Upper lobe of left lung (tissue), 6 donors: Measurements from ENCODE around the gene ARHGEF1. TPM values are rescaled to one million over a fixed set of nuclear protein-coding genes. Genes with fewer than 3 reads are reported as not detected.

Experiments used
- ATAC-seq, 2 donors: fragments of 200-7000 bp; cut with Tn5 transposase; one replicate each; pipeline ENCODE4 v1.9.1; 2022; ENCODE audit warnings: mild to moderate bottlenecking in 2 of 2, moderate library complexity in 2 of 2; ENCODE audit not compliant: low FRiP score in 2 of 2
- DNase-seq, 2 donors: peaks; one replicate each; pipeline ENCODE4 v3.0.0-alpha.2; 2019 to 2020
- H3K27ac ChIP-seq, 4 donors: fragments of 200-600 bp; sonication (generic); one replicate each; pipeline ENCODE4 v1.5.1; 2016 to 2019
- H3K27me3 ChIP-seq, 4 donors: fragments of 200-600 bp; sonication (generic); one replicate each; pipeline ENCODE4 v1.5.1; 2017 to 2019
- H3K36me3 ChIP-seq, 4 donors: fragments of 200-600 bp; sonication (generic); one replicate each; pipeline ENCODE4 v1.5.1; 2016 to 2019
- H3K4me1 ChIP-seq, 4 donors: fragments of 200-600 bp; sonication (generic); one replicate each; pipeline ENCODE4 v1.5.1; 2018 to 2019
- H3K4me3 ChIP-seq, 4 donors: fragments of 200-600 bp; sonication (generic); one replicate each; pipeline ENCODE4 v1.5.1; 2017 to 2019; ENCODE audit warnings: mild to moderate bottlenecking in 2 of 4, moderate library complexity in 1 of 4
- H3K9me3 ChIP-seq, 4 donors: fragments of 200-600 bp; sonication (generic); one replicate each; pipeline ENCODE4 v1.5.1; 2018 to 2019
- EP300 ChIP-seq, 4 donors: sonication (generic); formaldehyde crosslinking; IDR thresholded peaks; one replicate each; pipeline ENCODE4 v1.5.1; 2017; ENCODE audit warnings: antibody characterized with exemption in 4 of 4, control low read depth in 2 of 4
- POLR2A ChIP-seq, 4 donors: fragments of 450-650 bp; IDR thresholded peaks; one replicate each; pipeline ENCODE4 v1.5.1; 2016 to 2017; ENCODE audit warnings: antibody characterized with exemption in 4 of 4, mild to moderate bottlenecking in 2 of 4
- POLR2AphosphoS5 ChIP-seq, 2 donors: sonication (generic); formaldehyde crosslinking; IDR thresholded peaks; one replicate each; pipeline ENCODE4 v1.5.1; 2017; ENCODE audit warnings: antibody characterized with exemption in 2 of 2
- WGBS, 2 donors: methylation state at CpG; one replicate each; pipeline ENCODE4 v1.1.5; 2017 to 2018; 5-methylcytosine and 5-hydroxymethylcytosine counted together
- total RNA-seq, 6 donors: library from RNA; depleted of rRNA in 4 of 6; stranded (reverse); fragments of >200 nt in 4 of 6; gene quantifications; one replicate each; pipeline versions ENCODE4 v1.1.0 to v1.2.1, GENCODE V29; 2016 to 2021
- TF ChIP-seq, protein P1 (sequence below), 6 experiments: fragments of 450-650 bp in 4 of 6; fragments of 200-600 bp in 2 of 6; sonication (generic) in 2 of 6; IDR thresholded peaks; one replicate each; pipeline ENCODE4 v1.5.1; 2016 to 2019; ENCODE audit warnings: antibody characterized with exemption in 6 of 6
- donor health status: DM: no; HTN: no; CAD: no; lungs with moderate emphysema.
- donor health status: DM: no; HTN: yes; CAD: no; lungs with severe emphysema.

ARHGEF1 gene
- total RNA-seq, 6 donors from 2014 or later: 115 to 731 (median 233) TPM

DNA sequence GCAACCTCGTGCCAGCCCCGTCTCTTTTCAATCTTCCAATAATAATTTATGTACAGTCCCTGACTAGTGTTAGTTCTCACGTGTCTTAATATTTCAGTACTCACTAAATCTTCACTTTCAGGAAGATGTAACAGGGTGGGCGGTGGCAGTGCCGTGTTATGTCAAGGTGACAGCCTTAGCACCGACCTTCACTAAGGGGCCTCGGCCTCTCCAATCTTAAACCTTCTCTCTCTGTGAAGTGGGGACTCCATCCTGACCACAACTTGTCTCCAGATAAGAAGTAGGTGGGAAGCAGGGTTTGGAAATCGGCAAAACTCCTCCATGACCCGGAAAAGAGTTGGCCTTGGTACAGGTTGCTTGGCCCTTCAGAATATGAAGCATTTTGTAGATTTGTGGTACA lies 21.1 kb upstream of the ARHGEF1 start:
- H3K4me1 ChIP-seq: peaks cover 39 to 51% (median 42%) of the 10 kb centered on the region in 4 donors
- 66 to 71% methylated on average over 9 of the region's 9 CpGs for WGBS, 2 donors
- no peak overlapping the region for H3K27ac ChIP-seq

DNA sequence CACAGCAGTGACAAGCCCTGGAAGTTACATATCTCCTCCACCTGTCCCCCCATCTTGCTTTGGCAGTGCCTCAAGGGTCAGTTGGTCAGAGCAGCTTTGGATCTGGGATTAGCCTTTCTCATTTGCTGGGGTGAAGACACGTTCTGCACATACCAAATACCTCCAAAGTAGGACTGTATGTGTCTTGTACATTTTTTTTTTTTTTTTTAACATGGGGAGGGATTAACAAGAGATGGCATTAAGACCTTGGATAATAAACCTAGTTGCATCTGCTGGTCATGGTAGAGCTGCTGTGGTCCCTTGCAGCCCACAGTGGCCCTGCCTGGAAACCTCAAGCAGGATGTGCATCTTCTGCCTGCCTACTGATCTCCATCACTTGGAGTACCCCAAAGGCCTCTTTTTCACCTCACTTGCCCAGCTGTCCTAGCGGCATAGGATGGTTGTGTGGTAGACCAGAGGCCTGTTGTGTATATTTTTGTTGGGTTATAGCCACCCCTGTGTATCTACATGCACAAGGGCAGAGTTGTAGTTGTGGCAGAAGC lies 20.5 kb upstream of the ARHGEF1 start:
- Histone ChIP-seq H3K9me3 (no peaks in the 10 kb centered on the region), H3K4me1 (peaks cover 43 to 58% (median 47%) of the 10 kb centered on the region in 4 donors), H3K27ac (no peak overlapping the region), H3K36me3 (peaks cover 13 to 63% (median 44%) of the 10 kb centered on the region in 4 donors), H3K27me3 (no peaks in the 10 kb centered on the region), H3K4me3 (peak overlapping the region in 1 of 4 donors; percentile 10)
- TF ChIP-seq EP300 (IDR thresholded peaks at IDR 0.05) (no peak), POLR2A (IDR thresholded peaks at IDR 0.05) (no peak)
- TF ChIP-seq, protein P1, sequence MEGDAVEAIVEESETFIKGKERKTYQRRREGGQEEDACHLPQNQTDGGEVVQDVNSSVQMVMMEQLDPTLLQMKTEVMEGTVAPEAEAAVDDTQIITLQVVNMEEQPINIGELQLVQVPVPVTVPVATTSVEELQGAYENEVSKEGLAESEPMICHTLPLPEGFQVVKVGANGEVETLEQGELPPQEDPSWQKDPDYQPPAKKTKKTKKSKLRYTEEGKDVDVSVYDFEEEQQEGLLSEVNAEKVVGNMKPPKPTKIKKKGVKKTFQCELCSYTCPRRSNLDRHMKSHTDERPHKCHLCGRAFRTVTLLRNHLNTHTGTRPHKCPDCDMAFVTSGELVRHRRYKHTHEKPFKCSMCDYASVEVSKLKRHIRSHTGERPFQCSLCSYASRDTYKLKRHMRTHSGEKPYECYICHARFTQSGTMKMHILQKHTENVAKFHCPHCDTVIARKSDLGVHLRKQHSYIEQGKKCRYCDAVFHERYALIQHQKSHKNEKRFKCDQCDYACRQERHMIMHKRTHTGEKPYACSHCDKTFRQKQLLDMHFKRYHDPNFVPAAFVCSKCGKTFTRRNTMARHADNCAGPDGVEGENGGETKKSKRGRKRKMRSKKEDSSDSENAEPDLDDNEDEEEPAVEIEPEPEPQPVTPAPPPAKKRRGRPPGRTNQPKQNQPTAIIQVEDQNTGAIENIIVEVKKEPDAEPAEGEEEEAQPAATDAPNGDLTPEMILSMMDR (IDR thresholded peaks at IDR 0.05): no peak
- DNase-seq (no peak), ATAC-seq (no peak)
- WGBS, 2 donors: 63 to 84% methylated on average over 2 of the region's 2 CpGs

More for the DNA sequence above, 21.1 kb upstream of the ARHGEF1 start:
- peak overlapping the region in 1 of 4 donors; percentile 97 for H3K4me3 ChIP-seq
- DNase-seq (no peak), ATAC-seq (no peak)
- TF ChIP-seq, protein P1 (IDR thresholded peaks at IDR 0.05): no peak
- TF ChIP-seq POLR2AphosphoS5 (IDR thresholded peaks at IDR 0.05): no peak
- TF ChIP-seq POLR2A (IDR thresholded peaks at IDR 0.05): no peak
- TF ChIP-seq EP300 (IDR thresholded peaks at IDR 0.05): no peak
- no peaks in the 10 kb centered on the region for H3K27me3 ChIP-seq
- no peaks in the 10 kb centered on the region for H3K9me3 ChIP-seq
- peaks cover 13 to 57% (median 42%) of the 10 kb centered on the region in 4 donors for H3K36me3 ChIP-seq

DNA sequence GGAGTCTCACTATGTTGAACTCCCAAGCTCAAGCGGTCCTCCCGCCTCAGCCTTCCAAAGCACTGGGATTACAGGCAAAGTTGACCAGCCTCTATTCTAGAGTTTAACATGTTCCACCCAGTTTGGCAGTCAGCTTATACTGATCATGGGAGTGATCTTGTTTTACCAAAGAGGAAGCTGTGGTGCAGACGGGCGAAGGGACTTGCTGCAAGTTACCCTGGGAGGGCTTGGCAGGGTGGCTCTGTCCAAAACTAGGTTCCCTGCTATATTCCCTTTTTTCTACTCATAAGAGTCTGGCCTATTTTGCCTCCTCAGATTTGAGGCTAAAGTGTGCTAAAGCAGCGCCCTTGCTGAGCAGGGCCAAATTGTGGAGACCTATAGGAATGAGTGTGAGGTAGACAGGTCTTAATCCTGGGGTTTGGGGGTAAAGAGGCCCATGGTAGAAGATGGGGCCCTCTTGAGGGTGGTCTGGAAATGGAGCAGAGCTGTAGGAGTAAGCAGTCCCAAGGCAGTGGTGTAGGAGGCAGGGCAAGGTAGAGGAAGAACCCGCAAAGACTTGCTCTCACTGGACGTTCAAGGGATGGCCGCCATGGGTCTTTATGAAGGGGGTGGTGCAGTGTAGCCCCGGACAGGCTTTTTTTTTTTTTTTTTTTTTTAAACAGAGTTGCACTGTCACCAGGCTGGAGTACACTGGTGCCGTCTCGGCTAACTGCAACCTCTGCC lies 19.6 kb upstream of the ARHGEF1 start:
- Histone ChIP-seq H3K27ac (no peak overlapping the region), H3K9me3 (no peaks in the 10 kb centered on the region), H3K4me1 (peaks cover 51 to 65% (median 54%) of the 10 kb centered on the region in 4 donors), H3K4me3 (no peak overlapping the region), H3K27me3 (no peaks in the 10 kb centered on the region), H3K36me3 (peaks cover 13 to 72% (median 46%) of the 10 kb centered on the region in 4 donors)
- 82 to 84% methylated on average over 11 of the region's 11 CpGs for WGBS, 2 donors
- no peak for ATAC-seq
- TF ChIP-seq, protein P1 (IDR thresholded peaks at IDR 0.05): no peak
- TF ChIP-seq POLR2AphosphoS5 (IDR thresholded peaks at IDR 0.05) (no peak), EP300 (IDR thresholded peaks at IDR 0.05) (no peak), POLR2A (IDR thresholded peaks at IDR 0.05) (no peak)
- DNase-seq: no peak

DNA sequence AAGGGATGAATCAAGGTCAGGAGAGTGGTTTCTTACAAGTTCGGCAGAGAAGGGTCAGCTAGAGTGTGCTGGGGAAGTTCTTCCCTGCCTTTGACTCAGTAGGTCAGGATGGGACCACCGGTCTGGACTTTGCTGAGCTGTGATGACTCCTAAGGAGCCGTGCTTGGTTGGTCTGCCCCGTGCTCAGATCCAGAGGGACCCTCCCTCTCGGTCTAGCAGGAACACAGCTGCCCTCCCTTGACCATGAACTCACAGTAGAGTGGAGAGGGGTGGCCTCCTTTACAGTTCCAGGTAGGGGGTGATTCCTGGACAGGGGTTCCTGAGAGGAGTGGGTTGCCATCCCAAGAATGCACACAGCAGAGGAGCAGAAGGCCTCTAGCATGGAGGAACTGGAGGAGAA lies 18.6 kb upstream of the ARHGEF1 start:
- ATAC-seq (no peak), DNase-seq (no peak)
- H3K27me3 ChIP-seq: no peaks in the 10 kb centered on the region
- H3K9me3 ChIP-seq: no peaks in the 10 kb centered on the region
- H3K4me3 ChIP-seq: no peak overlapping the region
- peaks cover 50 to 70% (median 61%) of the 10 kb centered on the region in 4 donors for H3K4me1 ChIP-seq
- no peak overlapping the region for H3K27ac ChIP-seq
- TF ChIP-seq POLR2AphosphoS5 (IDR thresholded peaks at IDR 0.05): no peak
- TF ChIP-seq EP300 (IDR thresholded peaks at IDR 0.05): no peak
- TF ChIP-seq, protein P1 (IDR thresholded peaks at IDR 0.05): no peak
- no peak for TF ChIP-seq POLR2A (IDR thresholded peaks at IDR 0.05)
- peaks cover 18 to 82% (median 55%) of the 10 kb centered on the region in 4 donors for H3K36me3 ChIP-seq
- WGBS, 2 donors: 89 to 90% methylated on average over 2 to 5 of the region's 5 CpGs
